K562 (cell line): Measurements from ENCODE around the gene HDAC1. TPM values are rescaled to one million over a fixed set of nuclear protein-coding genes. Genes with fewer than 3 reads are reported as not detected.
A peak's percentile ranks its signal among the peaks of the same experiment; 100 is the strongest.

Experiments used
- EZH2 ChIP-seq: IDR thresholded peaks from 2 replicates; pipeline ENCODE4 v1.6.1; 2012; ENCODE audit warnings: low read depth, mild to moderate bottlenecking, inconsistent platforms, low read length, borderline replicate concordance
- GABPA ChIP-seq: fragments of 200-800 bp; sonication (Bioruptor generic); conservative IDR thresholded peaks from 2 replicates; pipeline ENCODE4 v1.6.1; 2016; ENCODE audit warnings: low read depth, missing genetic modification characterization, missing compliant biosample characterization
- LCOR ChIP-seq: sonication (generic); formaldehyde crosslinking; IDR thresholded peaks from 2 replicates; pipeline ENCODE4 v1.8.0; 2022; ENCODE audit warnings: mild to moderate bottlenecking, missing genetic modification reagents
- MAFF ChIP-seq: IDR thresholded peaks from 2 replicates; pipeline ENCODE4 v1.6.1; 2012; ENCODE audit warnings: low read length, improper control_type of control experiment
- NR2C1 ChIP-seq, 2 experiments: fragments of 450-650 bp; IDR thresholded peaks; 2 replicates each; pipeline ENCODE4 v1.6.1; 2017; ENCODE audit warnings: mild to moderate bottlenecking in 2 of 2, antibody characterized with exemption in 1 of 2, inconsistent platforms in 1 of 2, missing compliant biosample characterization in 1 of 2, missing genetic modification characterization in 1 of 2
- RBM22 ChIP-seq: fragments of 200-400 bp; formaldehyde crosslinking; IDR thresholded peaks from 2 replicates; pipeline ENCODE4 v1.6.1; 2018; ENCODE audit warnings: low read length, low read depth; ENCODE audit not compliant: poor library complexity, severe bottlenecking
- STAT5B ChIP-seq: fragments of 250-450 bp; sonication (Bioruptor Pico); IDR thresholded peaks from 2 replicates; pipeline ENCODE4 v1.8.0; 2021; ENCODE audit warnings: mild to moderate bottlenecking, inconsistent platforms
- TBL1XR1 ChIP-seq, 2 experiments: IDR thresholded peaks; 2 replicates each; pipeline ENCODE4 v1.6.1; 2012; ENCODE audit warnings: improper control_type of control experiment in 2 of 2, low read length in 2 of 2, mild to moderate bottlenecking in 1 of 2
- polyA plus RNA-seq, 8 experiments: library from polyadenylated mRNA; depleted of rRNA in 4 of 8; stranded (reverse) in 5 of 8; unstranded in 3 of 8; fragments of >200 nt; fragmentation: Nextera tagmentation in 2 of 8; fragmentation: Illumina TruSeq in 1 of 8; extraction: Ambion mirVana in 2 of 8; extraction: Trizol in 1 of 8; gene quantifications; 2 replicates each; pipeline versions ENCODE4 v1.2.1 to v1.2.3, GENCODE V29; 2011 to 2014; ENCODE audit warnings: inconsistent platforms in 1 of 8, missing spikeins in 1 of 8
- total RNA-seq, 7 experiments: library from RNA; depleted of rRNA in 6 of 7; stranded (reverse); fragments of >200 nt in 6 of 7; fragmentation: Illumina TruSeq in 2 of 7; extraction: Trizol in 2 of 7; gene quantifications; 2 replicates each; pipeline versions ENCODE4 v1.2.1 to v1.2.3, GENCODE V29; 2011 to 2021; ENCODE audit warnings: low replicate concordance in 1 of 7
- TF ChIP-seq, protein P1 (sequence below): fragments of 200-800 bp; sonication (Bioruptor generic); IDR thresholded peaks from 2 replicates; pipeline ENCODE4 v1.6.1; 2017; ENCODE audit warnings: missing genetic modification characterization, missing compliant biosample characterization
- TF ChIP-seq, protein P2 (sequence below): fragments of 450-650 bp; IDR thresholded peaks from 2 replicates; pipeline ENCODE4 v1.6.1; 2016
- TF ChIP-seq, protein P3 (sequence below), 3 experiments: fragments of 200-800 bp in 1 of 3; fragments of 250-450 bp in 1 of 3; fragments of 450-650 bp in 1 of 3; sonication (Bioruptor Pico) in 1 of 3; sonication (Bioruptor generic) in 1 of 3; formaldehyde crosslinking in 1 of 3; IDR thresholded peaks; 2 replicates each; pipeline versions ENCODE4 v1.6.1 to v1.8.0; 2016 to 2022; ENCODE audit warnings: mild to moderate bottlenecking in 2 of 3, missing genetic modification characterization in 2 of 3, missing compliant biosample characterization in 1 of 3, moderate library complexity in 1 of 3
- TF ChIP-seq, protein P4 (sequence below), 2 experiments: fragments of 450-650 bp; formaldehyde crosslinking in 1 of 2; IDR thresholded peaks; 2 replicates each; pipeline versions ENCODE4 v1.4.0 to v1.6.1; 2014 to 2020; ENCODE audit warnings: mild to moderate bottlenecking in 2 of 2, borderline replicate concordance in 1 of 2, low read depth in 1 of 2

Gene HDAC1
- total and polyA plus RNA-seq, 9 of the 15 experiments (the other 6 are each of a cell fraction or from before 2014, with no cell fraction given): 169 to 384 (median 193) TPM

DNA sequence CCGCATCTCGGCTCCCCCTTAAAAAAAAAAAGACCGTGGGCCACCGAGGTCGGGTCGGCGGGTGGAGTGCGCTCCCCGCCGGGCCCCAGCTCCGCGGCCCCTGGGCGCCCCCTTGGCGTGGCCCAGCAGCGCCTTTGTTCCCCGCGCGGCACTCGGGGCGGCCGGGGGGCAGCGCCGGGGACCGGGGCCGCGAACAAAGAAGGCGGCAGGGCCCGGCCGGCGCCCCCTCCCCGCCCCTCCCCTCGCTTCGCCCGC lies 43.6 kb downstream of the HDAC1 start (continued):
- TF ChIP-seq, protein P1, sequence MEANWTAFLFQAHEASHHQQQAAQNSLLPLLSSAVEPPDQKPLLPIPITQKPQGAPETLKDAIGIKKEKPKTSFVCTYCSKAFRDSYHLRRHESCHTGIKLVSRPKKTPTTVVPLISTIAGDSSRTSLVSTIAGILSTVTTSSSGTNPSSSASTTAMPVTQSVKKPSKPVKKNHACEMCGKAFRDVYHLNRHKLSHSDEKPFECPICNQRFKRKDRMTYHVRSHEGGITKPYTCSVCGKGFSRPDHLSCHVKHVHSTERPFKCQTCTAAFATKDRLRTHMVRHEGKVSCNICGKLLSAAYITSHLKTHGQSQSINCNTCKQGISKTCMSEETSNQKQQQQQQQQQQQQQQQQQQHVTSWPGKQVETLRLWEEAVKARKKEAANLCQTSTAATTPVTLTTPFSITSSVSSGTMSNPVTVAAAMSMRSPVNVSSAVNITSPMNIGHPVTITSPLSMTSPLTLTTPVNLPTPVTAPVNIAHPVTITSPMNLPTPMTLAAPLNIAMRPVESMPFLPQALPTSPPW (CRISPR knock-in tag): 0 out of 2 replicates have a peak, but pooled peaks have one; percentile 44
- no peak for TF ChIP-seq STAT5B (CRISPR knock-in tag)
- TF ChIP-seq, protein P2, sequence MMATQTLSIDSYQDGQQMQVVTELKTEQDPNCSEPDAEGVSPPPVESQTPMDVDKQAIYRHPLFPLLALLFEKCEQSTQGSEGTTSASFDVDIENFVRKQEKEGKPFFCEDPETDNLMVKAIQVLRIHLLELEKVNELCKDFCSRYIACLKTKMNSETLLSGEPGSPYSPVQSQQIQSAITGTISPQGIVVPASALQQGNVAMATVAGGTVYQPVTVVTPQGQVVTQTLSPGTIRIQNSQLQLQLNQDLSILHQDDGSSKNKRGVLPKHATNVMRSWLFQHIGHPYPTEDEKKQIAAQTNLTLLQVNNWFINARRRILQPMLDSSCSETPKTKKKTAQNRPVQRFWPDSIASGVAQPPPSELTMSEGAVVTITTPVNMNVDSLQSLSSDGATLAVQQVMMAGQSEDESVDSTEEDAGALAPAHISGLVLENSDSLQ: no peak
- 0 out of 2 replicates have a peak, but pooled peaks have one; percentile 9 for TF ChIP-seq GABPA (tag)
- TF ChIP-seq, protein P3, sequence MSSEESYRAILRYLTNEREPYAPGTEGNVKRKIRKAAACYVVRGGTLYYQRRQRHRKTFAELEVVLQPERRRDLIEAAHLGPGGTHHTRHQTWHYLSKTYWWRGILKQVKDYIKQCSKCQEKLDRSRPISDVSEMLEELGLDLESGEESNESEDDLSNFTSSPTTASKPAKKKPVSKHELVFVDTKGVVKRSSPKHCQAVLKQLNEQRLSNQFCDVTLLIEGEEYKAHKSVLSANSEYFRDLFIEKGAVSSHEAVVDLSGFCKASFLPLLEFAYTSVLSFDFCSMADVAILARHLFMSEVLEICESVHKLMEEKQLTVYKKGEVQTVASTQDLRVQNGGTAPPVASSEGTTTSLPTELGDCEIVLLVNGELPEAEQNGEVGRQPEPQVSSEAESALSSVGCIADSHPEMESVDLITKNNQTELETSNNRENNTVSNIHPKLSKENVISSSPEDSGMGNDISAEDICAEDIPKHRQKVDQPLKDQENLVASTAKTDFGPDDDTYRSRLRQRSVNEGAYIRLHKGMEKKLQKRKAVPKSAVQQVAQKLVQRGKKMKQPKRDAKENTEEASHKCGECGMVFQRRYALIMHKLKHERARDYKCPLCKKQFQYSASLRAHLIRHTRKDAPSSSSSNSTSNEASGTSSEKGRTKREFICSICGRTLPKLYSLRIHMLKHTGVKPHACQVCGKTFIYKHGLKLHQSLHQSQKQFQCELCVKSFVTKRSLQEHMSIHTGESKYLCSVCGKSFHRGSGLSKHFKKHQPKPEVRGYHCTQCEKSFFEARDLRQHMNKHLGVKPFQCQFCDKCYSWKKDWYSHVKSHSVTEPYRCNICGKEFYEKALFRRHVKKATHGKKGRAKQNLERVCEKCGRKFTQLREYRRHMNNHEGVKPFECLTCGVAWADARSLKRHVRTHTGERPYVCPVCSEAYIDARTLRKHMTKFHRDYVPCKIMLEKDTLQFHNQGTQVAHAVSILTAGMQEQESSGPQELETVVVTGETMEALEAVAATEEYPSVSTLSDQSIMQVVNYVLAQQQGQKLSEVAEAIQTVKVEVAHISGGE (CRISPR knock-in tag; IDR thresholded peaks at IDR 0.05): peak in 1 of 3 experiments; percentile 33; a peak in 1 of 6 replicates
- TF ChIP-seq, protein P4, sequence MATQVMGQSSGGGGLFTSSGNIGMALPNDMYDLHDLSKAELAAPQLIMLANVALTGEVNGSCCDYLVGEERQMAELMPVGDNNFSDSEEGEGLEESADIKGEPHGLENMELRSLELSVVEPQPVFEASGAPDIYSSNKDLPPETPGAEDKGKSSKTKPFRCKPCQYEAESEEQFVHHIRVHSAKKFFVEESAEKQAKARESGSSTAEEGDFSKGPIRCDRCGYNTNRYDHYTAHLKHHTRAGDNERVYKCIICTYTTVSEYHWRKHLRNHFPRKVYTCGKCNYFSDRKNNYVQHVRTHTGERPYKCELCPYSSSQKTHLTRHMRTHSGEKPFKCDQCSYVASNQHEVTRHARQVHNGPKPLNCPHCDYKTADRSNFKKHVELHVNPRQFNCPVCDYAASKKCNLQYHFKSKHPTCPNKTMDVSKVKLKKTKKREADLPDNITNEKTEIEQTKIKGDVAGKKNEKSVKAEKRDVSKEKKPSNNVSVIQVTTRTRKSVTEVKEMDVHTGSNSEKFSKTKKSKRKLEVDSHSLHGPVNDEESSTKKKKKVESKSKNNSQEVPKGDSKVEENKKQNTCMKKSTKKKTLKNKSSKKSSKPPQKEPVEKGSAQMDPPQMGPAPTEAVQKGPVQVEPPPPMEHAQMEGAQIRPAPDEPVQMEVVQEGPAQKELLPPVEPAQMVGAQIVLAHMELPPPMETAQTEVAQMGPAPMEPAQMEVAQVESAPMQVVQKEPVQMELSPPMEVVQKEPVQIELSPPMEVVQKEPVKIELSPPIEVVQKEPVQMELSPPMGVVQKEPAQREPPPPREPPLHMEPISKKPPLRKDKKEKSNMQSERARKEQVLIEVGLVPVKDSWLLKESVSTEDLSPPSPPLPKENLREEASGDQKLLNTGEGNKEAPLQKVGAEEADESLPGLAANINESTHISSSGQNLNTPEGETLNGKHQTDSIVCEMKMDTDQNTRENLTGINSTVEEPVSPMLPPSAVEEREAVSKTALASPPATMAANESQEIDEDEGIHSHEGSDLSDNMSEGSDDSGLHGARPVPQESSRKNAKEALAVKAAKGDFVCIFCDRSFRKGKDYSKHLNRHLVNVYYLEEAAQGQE (IDR thresholded peaks at IDR 0.05; ENCODE audit: borderline replicate concordance): no peak
- TF ChIP-seq, protein P4 (CRISPR knock-in tag; IDR thresholded peaks at IDR 0.05; ENCODE audit: low read depth): no peak
- TF ChIP-seq NR2C1 (IDR thresholded peaks at IDR 0.05): no peak
- no peak for TF ChIP-seq NR2C1 (tag; IDR thresholded peaks at IDR 0.05)
- TF ChIP-seq EZH2: no peak
- TF ChIP-seq RBM22: peak; percentile 27
- TF ChIP-seq MAFF: no peak
- 0 out of 4 replicates have a peak, but pooled peaks of 1 of the 2 experiments have one; percentile 8 for TF ChIP-seq TBL1XR1 (IDR thresholded peaks at IDR 0.05; ENCODE audit: low read length in 2 of 2)
- TF ChIP-seq LCOR: no peak
